HG03558 (cell line): ENCODE data around the gene PTPRB.

Source experiments
- ATAC-seq: cut with Tn5 transposase; IDR thresholded peaks from one replicate; pipeline ENCODE4 v1.9.1; 2021; ENCODE audit warnings: moderate number of reproducible peaks; ENCODE audit not compliant: unreplicated experiment; ENCODE audit errors: extremely low read depth

PTPRB gene

DNA sequence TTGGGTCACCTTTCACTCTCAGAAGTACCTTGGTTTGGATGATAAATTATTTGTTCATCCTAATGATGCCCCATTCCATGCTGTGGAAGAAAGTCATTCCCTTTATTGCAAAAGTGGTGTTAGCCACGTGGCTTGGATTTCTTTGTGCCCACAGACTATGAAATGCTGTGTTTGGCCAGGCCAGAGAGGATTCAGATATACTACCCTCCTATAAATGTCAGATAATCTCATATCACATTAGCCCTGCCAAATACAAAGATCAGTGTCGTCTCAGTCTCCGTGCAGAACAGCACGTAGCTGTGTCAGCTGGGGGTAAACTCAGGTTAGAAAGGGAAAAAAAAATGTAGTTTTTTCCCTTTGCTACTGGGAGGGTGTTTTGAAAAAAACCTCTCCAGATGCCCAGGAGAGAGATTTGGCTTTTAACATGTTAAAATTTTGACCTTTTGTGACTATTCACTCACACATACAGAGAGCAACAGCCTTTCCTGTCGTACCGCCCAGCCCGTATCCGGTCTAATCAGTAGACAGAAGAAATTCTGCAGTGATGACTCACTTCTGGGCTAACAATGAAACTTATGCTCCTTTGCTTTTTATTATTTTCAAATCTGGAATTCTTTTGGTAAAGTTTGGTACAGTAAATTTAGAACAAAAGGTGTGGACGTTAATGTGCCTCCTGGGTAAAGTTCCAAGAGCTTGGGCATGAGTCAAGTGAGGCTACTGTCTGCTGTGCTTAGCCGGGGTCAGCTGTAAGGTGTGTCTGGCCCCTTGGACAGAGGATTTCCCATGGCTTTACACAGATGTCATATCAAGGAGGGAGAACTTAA is 8.5 kb upstream of the PTPRB start:
- peak; percentile 74 for ATAC-seq

DNA sequence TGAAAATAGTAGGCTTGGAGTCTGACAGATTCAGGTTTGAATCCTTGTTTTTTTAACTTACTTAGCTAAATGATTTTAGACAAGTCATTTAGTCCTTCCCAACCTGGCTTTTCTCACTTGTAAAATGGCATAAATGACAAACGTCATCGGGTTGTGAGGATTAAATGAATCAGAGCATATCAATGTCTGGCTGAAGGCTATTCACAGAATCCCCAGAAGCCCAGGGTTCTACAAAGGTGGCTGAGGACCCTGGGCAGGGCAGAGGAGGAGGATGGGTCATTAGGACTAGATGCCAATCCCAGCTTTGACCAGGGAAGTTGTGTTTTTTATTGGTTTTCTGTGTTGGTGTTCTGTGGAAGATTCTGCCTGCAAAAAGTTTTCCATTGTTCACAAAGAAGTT is 7.6 kb upstream of the PTPRB start:
- ATAC-seq, result no peak

DNA sequence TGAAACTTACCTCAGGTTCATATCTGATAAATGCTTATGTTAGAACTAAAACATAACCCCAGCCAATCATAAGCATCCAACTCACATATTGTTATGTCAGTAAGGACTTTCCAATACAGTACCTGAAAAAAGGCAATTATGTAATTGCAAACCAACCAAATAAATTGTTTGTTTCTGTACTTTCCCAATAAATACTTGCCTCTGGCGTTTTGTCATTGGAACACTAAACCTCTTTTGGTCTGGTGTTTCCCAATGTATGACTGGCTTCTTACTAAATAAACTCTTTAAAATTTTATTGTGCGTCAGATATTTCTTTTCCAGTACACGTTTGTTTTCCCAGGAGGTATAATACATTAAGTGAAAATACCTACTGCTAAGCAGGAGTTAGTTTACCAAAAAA is 6.7 kb upstream of the PTPRB start:
- no peak for ATAC-seq

DNA sequence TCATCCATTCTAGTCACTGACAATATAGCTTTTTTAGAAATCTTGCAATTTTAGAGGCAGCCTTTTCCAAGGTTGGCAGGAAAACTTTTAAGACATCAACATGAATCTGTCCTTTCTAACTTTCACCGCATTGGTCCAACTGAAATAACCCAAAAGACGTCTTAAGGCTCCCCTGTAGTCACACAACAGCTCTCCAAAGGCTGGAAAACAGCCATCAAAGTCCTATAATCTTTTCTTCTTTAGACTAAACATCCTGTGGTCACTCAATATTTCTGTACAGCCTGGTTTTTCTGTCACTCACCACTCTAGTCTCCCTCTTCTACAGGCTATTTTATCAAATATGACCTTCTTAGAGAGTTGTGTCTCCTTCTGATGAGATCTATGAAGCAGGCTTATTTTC is 4.5 kb upstream of the PTPRB start:
- no peak for ATAC-seq

DNA sequence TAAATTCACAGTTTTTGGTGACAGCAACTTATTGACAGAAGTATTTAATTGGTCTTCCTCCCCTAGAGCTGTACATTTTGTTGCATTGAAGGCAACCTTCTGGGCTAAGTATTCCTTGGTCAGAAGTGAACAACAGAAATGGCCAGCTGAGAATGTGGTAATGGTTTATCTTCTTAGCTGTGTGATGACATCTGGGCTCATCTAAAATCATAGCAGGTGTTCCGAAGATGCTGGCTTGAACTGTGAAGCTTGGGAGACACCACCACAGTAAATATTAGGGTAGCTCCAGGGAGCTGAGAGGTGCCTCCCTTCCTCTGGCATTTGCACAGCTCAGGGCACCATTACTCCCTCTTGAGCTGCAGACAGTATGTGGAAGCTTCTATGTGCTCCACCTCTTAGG is 3.7 kb upstream of the PTPRB start:
- no peak for ATAC-seq

DNA sequence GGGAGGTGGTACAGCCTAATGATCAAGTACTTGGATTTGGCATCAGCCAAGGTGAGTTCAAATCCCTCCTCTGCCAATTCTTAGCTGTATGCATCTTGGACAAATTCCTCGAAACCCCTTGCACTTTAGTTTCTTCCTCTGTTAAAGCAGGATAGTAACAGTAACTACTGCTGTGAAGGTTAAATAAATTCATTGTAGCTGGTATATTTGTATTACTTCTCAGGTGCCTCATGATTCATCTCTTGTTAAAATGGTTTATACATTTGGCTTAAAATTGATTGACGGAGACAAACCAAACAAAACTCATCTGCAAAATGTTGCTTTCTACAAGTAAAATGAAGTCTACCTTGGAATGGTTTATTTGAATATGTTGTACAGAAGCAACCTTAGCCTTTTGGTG is 2.3 kb upstream of the PTPRB start:
- ATAC-seq, result no peak

DNA sequence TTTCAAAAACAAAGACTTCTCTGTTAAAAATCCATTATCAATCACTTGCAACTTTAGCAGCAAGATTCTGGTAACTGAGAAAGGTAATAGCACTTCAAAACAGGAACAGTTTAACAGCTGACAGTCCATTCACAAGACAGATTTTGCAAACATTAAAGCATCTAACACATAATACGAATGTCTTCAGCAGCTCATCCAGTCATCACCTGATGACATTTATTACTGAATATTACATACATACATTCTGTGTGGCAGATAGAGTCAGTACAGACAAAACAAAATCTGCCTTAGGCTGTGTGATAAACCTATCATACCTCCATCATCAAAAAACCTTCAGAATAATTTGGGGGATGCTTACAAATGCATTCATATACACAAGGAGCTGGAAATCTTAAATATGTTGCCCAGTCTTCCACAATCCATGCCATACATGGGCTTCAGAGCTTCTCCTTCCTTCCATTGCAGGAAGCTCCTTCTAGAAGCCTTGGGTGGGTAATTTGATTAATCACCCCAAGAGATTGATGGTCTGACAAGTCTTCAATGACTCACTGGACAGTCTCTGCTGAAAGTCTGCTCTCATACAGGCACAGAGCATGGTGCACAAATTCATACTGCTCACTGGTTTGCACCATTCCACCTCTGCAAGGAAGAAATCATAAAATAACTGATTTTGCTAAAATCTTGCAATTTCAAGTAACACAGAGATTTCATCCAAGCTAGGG is 1.6 kb upstream of the PTPRB start:
- ATAC-seq, result no peak

DNA sequence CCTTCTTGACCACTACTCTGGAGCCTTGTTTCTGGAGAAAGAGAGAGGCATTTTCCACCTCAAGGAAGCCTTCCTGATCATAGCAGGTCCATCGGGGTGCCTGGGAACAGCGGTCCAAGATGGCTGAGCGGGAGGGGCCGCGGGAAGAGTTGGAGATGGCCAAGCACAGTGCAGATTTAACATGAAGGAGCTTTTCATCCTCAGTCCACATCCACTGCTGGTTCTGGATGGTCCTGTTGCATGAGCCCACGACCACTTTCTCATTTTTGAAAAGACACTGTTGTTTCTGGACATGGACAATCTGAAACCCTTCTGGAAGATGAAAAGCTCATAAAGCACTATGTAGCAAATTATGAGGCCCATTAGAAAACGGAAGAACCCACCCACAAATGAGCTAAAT is 1.5 kb downstream of the PTPRB start:
- no peak for ATAC-seq

DNA sequence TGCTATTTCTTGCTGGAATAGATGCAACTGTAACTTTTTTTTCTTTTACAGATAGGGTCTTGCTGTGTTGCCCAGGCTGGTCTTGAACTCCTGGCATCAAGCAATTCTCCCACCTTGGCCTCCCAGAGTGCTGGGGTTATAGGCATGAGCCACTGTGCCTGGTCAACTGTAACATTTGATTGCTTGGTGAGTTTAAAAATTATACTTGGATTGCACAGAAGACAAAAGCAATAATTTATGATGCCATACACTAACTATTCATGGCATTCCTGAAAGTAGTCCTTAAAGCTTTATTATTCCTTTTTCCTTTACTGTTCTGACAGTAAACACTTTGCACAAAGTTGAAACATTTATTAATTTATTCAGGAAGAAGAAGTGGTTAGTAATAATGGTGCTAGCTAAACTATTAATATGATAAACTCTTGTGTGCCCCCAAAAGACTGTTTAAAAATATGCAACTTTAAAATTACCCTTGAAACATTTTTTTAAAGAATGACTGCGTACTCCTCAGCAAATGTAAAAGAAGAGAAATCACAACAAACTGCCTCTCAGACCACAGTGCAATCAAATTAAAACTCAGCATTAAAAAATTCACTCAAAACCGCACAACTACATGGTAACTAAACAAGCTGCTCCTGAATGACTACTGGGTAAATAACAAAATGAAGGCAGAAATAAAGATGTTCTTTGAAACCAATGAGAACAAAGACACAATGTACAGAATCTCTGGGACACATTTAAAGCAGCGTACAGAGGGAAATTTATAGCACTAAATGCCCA is 8.3 kb downstream of the PTPRB start:
- no peak for ATAC-seq

DNA sequence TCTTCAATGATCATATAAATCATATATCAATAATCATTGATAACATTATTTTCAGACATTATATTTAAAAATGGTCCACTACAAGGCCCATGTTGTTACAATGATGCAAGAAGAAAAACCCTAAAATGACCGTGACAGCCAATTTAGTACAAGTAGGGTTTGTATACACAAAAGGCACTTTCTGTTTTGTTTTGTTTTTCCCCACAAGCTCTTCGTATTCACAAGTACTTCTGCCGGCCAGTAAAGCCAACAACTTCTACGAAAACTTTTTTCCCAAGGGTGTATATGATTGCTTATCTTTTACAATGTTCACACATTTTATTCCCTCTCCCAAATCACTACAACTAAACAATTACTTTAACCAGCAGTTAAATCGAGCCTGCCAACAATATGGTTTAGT is 9.6 kb downstream of the PTPRB start:
- no peak for ATAC-seq

DNA sequence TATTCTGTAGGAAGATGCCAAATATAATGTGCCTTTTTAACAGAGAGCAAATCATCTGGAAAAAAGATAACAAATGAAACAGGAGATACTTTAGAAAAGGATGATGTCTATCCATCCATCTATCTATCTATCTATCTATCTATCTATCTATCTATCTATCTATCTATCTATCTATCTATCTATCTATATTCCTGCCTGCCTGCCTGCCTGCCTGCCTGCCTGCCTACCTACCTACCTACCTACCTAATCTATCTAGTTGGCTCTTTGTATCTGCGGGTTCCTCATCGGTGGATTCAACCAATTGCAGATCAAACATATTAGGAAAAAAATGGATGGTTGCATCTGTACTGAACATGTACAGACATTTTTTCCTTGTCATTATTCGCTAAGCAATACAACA is 11.0 kb downstream of the PTPRB start:
- no peak for ATAC-seq

DNA sequence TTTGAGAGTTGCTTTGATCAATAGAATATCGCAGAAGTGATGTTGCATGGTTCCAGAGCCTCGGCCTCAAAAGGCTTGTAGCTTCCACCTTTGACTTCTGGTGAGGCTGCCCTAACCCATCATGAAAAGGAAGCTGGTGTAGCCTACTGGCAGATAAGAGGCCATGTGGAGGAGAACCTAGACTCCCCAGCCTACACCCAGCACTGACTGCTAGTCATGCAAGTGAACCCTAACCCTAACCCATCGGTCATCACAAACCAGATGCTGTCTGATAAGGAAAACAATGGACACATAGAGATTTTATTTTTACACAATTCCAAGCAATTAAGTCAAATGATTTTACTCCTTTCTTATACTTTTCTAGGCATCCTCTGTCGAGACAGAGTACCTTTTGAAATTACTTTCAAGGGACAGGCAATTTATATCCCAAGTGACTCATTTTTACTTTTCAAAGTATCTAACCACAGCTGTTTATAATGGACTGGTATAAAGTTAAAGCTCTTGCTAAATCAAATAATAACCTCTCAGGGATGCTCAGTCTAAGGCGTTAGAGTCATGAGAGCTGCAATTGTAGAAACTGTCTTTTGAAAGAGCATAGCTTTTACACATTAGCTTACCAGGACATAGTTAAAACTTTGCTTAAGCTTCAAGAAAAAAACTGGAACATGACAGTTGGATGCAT is 17.6 kb downstream of the PTPRB start:
- ATAC-seq, result no peak

DNA sequence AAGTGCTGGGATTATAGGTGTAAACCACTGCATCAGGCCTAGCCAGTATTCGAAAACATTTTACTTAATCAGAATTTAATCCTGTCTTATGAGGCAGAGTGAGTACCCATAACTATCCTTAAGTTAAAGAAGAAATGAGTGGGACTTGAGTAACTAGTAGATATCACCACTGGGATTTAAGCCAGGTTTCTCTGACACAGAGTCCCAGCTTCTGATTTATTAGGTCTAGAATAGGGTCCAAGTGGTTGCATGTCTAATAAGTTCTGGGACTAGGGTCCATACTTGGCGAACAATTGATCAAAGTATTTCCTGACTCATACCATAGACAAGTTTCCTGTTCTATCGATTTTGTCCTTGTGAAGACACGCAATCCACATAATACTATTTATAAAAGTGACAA is 18.9 kb downstream of the PTPRB start:
- ATAC-seq, result no peak

DNA sequence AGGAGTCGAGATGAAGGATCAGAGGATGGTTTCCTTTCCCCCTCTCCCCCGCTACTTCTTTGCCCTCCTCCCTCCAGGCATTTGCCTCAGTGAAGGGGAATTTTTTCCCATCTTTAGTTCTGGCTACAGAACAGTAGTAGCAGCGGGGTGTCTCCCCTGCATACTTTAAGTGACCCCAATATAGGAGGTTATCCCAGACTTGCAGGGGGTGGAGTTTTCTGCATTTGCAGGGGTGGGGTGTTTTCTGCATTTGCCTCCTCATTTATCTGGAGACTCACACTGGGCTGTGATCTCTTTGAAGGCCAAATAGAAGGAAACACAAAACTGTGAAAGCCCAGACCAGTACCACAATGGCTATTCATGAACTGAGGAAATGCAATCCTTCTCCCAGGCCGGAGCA is 19.8 kb downstream of the PTPRB start:
- ATAC-seq, result no peak

DNA sequence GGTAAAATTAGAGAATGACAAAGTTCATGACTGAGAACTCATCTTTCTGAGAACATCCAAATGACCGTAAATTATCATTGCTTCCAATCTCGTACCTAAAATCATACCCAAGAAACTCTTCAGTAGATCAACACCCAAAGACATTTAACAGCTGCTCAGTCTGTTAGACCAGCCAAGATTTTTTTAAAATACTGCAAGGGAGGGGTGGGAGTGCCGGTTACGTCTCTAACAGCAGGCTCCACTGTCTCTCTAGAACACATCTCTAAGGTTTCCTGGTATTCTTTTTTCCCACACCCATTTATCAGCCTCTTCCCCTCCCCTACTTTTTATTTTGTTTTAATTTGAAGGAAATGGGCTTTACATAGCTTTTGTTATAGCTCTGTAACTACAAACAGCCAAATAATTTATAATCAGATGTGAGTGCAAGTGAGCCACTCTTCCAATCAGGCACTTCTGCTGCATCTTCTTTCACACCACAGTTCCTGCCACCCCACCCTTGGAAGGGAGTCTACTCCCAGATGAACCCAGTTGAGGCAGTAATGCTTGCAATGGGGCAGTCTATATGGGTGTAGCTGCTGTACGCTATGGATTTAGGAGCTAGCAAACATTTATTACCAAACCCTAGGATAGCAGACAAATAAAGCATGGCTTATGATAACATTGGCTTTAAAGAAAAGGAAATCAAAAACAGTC is 21.9 kb downstream of the PTPRB start:
- no peak for ATAC-seq

DNA sequence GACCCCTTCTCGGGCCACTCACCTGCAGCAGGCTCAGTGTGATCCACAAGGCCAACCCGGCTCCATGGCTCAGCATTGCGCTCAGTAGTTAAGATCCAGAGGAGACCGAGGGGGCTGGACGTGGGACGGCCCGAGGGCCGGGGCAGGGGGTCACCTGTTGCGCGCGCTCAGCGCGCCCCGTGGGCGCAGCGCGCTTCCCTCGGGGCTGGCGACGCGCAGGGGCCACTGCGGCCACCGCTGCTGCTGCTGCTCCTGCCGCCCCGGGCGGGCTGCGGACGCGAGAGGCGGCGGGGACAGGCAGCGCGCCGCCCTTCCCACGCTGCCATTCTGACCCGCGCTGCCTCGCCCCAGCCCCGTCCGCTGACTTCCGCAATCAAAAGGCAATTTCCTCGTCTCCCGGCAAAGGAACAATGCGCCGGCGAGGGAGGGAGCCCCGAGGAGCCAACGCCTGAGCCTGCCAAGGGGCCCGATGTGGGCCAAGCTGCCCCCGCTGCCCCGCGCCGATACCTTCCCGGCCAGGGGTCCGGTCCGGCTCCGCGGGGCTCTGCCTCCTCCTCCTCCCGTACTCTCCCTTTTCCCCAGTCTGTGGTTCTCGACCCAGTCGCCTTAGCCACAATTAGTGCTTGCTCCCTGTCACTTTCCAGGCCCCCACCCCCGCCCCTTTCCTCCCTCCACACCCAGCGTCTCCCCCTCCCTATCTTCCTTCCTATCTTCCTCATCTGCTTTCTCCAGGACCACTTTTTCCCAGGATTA is 27.3 kb downstream of the PTPRB start:
- ATAC-seq, result no peak

DNA sequence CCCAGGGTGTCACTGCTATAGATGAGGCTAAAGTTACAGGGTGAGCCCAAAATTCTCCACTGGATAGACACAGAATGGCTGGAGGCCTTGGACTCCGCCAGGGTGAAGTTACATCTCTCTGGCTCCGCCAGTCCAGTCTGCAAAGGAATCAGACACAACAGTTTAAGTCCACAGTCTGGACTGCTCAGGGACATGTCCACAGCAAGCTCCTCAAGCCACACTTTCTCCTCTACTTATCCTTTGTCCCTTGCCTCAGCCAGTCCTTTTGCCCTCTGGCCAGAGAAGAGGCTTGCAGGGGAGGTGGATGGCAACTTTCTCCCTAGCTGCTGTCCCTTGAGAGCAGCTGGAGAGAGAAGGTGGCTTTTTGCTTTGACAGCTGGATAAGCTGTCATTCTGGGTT is 28.0 kb downstream of the PTPRB start:
- no peak for ATAC-seq

DNA sequence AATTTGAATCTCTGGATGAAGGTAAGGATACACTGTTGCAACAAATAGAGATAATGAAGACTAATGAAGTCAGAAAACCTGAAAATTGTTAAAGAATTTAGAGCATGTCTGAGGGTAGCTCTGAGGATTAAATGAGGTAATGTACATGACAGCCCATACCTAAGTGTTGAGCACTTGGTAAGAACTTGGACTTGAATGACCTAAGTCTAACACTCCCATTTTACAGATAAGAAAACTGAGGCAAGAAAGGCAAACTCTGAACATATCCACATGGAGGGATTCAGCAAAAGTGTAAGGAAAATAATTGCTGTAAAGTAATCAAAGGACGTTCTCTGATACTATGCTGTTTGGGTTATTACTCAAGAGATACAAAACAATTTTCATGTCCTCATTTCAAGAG is 29.0 kb downstream of the PTPRB start:
- ATAC-seq, result no peak

DNA sequence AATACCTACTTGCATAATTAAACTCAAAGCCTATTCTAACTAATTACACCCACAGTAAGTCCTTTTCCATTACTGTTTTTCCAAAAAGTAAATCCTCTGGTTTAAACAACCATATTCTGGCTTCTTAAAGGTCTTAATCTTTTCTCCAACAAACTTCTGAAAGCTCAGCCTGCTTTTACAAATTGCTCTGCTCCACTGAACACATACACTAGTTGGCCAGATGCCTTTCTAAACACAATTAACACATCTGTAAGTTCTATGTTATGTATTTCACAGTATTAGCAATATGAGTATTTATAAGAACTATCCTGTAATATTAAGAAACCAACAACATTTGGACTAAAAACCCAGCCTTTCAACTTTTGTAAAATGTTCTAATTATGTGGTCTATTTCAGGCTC is 30.1 kb downstream of the PTPRB start:
- no peak for ATAC-seq
